Activated CD4-positive, alpha-beta T cell treated with anti-CD3 and anti-CD28 coated beads for 24 hours (primary cell): ENCODE measurements around the gene CCDC15.
"Not testable (repeated sequence)": the region's sequence is repeated elsewhere in the genome, so short reads cannot be mapped to it uniquely, and the experiment has no call there.

Experiments
- DNase-seq, 2 donors: peaks; one replicate each; pipeline ENCODE4 v3.0.0-alpha.2; 2020; ENCODE audit warnings: low read depth in 2 of 2

The CCDC15 gene

GRCh38 chr11:125081098-125081798, 127.2 kb downstream of the CCDC15 start:
- no peak for DNase-seq

GRCh38 chr11:125082040-125082439, 128.0 kb downstream of the CCDC15 start:
- no peak for DNase-seq

- DNase-seq: no peak
Measured at GRCh38 chr11:125082611-125083311, 128.8 kb downstream of the CCDC15 start.

- DNase-seq: no peak
Measured at GRCh38 chr11:125083312-125084056, 129.5 kb downstream of the CCDC15 start.

DNA sequence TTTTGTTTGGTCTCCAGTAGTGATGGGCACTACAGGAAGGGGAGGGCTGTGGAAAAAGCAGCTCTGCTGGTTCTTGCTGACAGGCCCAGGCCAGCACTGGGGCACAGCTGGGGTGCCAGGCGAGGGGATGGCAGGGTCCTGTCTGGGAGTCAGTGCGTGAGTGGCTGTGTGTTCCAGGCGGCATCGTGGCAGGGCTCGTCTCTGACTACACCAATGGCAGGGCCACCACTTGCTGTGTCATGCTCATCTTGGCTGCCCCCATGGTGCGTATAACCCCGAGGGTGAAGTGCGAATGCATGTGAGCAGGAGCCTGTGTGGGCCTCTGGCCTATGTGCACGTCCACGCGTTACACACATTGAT, 130.0 kb downstream of the CCDC15 start:
- no peak for DNase-seq

- no peak for DNase-seq
Measured at GRCh38 chr11:125084761-125085231, 130.8 kb downstream of the CCDC15 start.

- no peak for DNase-seq
Measured at GRCh38 chr11:125085301-125086081, 131.5 kb downstream of the CCDC15 start.

DNA sequence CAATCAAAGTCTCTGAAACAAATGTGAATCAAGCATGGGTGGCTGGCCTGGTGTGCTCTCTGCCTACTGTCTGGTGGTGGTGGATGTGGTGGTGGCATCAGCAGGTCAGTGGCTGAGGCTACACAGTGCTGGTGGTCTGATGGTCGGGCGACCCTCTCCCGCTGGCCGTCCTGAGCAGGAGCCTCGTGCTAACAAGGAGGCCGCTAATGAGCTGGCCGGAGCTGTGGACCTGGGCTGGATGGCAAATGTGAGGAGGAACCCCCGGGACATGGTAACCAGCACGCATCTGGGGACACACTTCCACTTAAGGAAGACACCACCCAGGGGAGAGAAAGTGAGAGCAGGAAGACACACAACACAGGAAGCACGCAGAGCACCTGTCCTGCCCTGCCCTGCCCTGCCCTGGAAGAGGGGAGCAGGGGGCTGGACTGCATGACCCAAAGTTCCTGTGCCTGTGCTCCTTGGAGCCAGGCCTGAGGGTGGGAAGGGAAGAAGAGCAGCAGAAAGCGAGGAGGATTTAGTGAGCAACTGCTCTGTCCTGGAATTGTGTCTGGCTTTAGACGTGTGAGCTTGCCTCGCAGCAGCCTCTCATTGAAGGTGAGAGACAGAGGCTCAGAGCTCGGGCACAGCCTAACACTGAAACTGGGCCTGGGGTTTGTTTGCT, 132.8 kb downstream of the CCDC15 start:
- DNase-seq: no peak

GRCh38 chr11:125088123-125088522, 134.1 kb downstream of the CCDC15 start:
- no peak for DNase-seq

DNA sequence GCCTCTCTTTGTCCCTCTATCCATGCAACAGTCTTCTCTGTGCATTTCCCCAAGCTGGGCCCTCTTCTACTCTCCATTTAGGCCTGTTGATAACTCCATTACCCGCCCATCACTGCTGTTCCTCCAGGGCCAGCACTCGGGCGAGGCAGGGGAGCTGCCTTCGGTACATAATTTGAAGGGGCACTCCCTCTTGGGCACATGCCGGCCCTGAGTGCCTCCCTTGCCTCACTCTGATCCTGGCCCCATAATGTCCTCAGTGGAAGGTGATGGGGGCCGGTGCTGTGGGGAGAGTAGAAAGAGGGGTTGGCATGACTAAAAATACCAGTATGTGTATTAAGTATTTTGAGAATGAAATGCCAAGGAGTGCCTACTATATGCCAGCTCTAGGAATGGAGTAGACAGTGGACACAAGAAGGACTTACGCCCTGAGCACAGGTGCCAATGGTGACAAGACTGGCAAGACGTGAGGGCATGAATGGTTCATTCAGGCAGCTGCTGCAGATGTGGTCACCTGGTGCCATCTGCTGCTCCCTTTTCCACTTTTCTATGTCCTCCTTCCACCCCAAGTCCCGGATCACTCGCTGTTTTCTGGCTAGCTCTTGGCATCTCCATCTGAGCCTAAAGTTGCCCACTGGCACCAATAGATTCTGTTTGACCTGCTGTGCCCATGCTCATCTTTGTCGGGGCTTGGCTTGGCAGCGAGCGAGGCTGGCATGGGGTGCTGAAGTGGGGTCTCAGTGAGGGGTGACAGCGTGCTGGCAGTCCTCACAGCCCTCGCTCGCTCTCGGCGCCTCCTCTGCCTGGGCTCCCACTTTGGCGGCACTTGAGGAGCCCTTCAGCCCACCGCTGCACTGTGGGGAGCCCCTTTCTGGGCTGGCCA, 134.8 kb downstream of the CCDC15 start:
- DNase-seq: no peak

DNA sequence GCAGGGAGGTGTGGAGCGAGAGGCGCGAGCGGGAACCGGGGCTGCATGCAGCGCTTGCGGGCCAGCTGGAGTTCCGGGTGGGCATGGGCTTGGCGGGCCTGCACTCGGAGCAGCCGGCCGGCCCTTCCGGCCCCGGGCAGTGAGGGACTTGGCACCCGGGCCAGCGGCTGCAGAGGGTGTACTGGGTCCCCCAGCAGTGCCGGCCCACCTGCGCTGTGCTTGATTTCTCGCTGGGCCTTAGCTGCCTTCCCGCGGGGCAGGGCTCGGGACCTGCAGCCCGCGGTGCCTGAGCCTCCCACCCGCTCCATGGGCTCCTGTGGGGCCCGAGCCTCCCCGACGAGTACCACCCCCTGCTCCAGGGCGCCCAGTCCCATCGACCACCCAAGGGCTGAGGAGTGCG, 135.5 kb downstream of the CCDC15 start:
- DNase-seq: not testable (repeated sequence)

DNA sequence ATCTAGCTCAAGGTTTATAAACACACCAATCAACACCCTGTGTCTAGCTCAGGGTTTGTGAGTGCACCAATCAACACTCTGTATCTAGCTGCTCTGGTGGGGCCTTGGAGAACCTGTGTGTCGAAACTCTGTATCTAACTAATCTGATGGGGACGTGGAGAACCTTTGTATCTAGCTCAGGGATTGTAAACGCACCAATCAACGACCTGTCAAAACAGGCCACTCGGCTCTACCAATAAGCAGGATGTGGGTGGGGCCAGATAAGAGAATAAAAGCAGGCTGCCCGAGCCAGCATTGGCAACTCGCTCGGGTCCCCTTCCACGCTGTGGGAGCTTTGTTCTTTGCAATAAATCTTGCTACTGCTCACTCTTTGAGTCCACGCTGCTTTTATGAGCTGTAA, 136.1 kb downstream of the CCDC15 start:
- DNase-seq: not testable (repeated sequence)

DNA sequence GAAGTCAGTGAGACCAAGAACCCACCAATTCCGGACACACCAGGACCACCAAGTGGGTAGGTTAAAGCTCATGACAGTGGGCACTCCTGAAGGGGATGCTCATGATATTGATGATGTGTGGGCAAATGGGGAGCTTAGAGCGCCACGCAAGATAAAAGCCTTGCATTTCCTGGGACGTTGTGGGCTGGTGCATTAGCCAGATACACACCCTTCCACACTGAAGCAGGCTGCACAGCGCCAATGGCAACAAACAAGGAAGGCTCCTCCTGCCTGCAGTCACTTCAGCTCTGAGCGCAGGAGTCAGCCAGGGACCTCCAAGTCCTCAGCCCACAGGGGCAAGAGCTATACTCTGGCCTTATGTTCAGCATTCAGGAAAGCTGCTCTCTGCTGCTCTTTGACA, 136.8 kb downstream of the CCDC15 start:
- no peak for DNase-seq
